ENCODE measurements around the gene ARG2.
A peak's percentile ranks its signal among the peaks of the same experiment; 100 is the strongest.

The ARG2 gene

DNA sequence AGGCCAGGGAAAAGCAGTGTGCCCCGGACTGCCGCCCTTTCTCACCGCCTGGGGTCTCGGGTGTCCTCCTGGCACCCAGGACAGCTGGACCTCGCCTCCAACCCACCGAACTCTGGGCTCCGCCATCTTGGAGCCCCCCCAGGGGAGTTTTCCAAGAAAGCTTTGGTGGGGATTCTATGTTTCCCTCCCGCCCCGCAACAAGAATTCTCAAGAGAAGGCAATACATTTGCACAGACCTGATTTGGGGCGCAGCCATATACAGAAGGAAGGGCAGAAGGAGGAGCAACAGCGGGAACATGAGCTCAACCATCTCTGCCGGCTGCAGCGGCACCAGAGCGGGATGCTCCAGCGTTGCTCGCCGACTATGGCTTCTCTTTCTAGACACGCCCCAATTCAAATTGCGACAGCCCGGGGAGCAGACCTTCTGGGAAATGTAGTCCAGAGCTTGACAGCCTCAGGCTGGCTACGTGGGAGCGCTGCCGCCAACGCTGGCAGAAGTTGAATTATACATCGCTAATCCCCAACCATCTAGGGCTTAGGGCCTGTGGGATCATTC, 75.8 kb downstream of the ARG2 start, which contains the start of gene RDH11:
Gene RDH11 (minus strand): TSS at position 371 of the 556 bp plus-strand sequence. CDS start 61 bp downstream, at position 310.
- peak; percentile 54 for DNase-seq

DNA sequence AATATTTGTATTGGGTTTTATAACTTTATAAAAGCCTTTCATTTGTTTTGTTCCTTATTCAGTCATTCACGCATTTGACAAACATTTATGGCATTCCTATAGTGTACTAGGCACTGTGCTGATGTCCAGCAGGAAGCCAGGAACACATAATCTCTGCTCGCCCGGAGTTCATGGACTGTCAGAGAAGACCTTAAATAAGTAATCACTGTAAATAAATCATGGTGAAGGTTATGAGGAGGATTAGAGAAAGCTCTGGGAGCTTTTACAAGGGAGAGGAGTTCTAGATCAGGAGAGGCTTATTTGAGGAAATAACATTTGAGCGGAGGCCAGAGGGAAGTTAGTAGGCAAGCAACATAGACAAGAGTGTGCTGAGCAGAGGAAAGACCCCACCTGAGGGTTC, 77.3 kb downstream of the ARG2 start:
- no peak for DNase-seq

DNA sequence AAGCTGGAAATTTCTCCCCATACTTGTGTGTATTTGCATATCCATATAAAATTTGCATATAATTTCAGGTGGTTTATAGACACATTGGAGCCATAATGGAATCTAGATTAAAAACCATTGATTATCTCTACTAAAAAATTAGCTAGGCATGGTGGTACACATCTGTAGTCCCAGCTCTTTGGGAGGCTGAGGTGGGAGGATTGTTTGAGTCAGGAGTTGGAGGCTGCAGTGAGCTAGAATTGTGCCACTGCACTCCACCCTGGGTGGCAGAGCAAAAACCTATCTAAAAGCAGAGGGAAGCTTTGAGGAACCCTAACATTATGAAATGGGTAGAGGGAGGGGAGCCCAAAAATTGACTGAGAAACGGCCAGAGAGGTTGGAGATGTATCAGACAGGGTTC, 78.5 kb downstream of the ARG2 start:
- no peak for DNase-seq

Data from GF-D8 (cell line).